Progenitor cell of endocrine pancreas (in vitro differentiated cells): ENCODE data around the gene CCDC136. TPM values are rescaled to one million over a fixed set of nuclear protein-coding genes. Genes with fewer than 3 reads are reported as not detected.

Experiments used
- DNase-seq: peaks from one replicate; pipeline ENCODE4 v3.0.0; 2021; ENCODE audit warnings: low spot score; ENCODE audit not compliant: unreplicated experiment
- H3K27ac Mint-ChIP-seq: 2 replicates; pipeline ENCODE4 v1.8.0; 2021; ENCODE audit warnings: mild to moderate bottlenecking, moderate library complexity, mixed read lengths
- H3K27me3 Mint-ChIP-seq: 2 replicates; pipeline ENCODE4 v1.8.0; 2021; ENCODE audit warnings: mixed read lengths
- H3K36me3 Mint-ChIP-seq: 2 replicates; pipeline ENCODE4 v1.8.0; 2022; ENCODE audit warnings: mixed read lengths; ENCODE audit not compliant: insufficient read depth
- H3K4me1 Mint-ChIP-seq: 2 replicates; pipeline ENCODE4 v1.8.0; 2021; ENCODE audit warnings: low read depth, mixed read lengths
- H3K4me3 Mint-ChIP-seq: 2 replicates; pipeline ENCODE4 v1.8.0; 2021; ENCODE audit warnings: low read depth, mild to moderate bottlenecking, moderate library complexity, mixed read lengths
- H3K9me3 Mint-ChIP-seq: 2 replicates; pipeline ENCODE4 v1.8.0; 2021; ENCODE audit warnings: low read depth, mixed read lengths
- total RNA-seq: library from RNA; stranded (reverse); gene quantifications from 2 replicates; pipeline ENCODE4 v1.2.1, GENCODE V29; 2021
- TF ChIP-seq, protein P1 (sequence below): fragments of 200-600 bp; sonication (generic); IDR thresholded peaks from one replicate; pipeline ENCODE4 v1.5.0; 2021; ENCODE audit warnings: antibody characterized with exemption, mild to moderate bottlenecking; ENCODE audit not compliant: unreplicated experiment

Gene CCDC136
- total RNA-seq, 1 donor from 2014 or later: 74.2 TPM

DNA sequence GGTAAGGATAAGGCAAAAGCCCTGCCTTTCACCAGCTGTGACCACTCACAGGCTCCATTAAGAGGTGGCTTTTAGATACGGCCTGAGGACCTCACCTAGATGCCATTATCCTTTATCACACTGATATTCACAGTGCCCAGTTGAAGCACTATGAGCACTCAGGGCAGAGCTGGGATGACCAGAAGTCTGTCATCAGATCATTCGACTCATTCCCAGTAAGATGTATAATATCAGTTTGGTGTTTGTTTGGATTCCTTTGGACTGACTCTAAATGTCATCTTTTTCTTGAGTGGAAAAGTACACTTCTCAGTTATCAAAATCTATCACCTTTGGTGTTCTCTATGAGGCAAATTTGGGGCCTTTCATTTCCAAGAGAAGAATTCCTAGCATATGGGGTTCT lies 18.7 kb downstream of the CCDC136 start:
- DNase-seq: no peak
- H3K27ac Mint-ChIP-seq: no peak overlapping the region
- no peaks in the 10 kb centered on the region for H3K27me3 Mint-ChIP-seq
- H3K9me3 Mint-ChIP-seq: no peaks in the 10 kb centered on the region
- peaks cover 3% of the 10 kb centered on the region for H3K4me1 Mint-ChIP-seq
- TF ChIP-seq, protein P1, sequence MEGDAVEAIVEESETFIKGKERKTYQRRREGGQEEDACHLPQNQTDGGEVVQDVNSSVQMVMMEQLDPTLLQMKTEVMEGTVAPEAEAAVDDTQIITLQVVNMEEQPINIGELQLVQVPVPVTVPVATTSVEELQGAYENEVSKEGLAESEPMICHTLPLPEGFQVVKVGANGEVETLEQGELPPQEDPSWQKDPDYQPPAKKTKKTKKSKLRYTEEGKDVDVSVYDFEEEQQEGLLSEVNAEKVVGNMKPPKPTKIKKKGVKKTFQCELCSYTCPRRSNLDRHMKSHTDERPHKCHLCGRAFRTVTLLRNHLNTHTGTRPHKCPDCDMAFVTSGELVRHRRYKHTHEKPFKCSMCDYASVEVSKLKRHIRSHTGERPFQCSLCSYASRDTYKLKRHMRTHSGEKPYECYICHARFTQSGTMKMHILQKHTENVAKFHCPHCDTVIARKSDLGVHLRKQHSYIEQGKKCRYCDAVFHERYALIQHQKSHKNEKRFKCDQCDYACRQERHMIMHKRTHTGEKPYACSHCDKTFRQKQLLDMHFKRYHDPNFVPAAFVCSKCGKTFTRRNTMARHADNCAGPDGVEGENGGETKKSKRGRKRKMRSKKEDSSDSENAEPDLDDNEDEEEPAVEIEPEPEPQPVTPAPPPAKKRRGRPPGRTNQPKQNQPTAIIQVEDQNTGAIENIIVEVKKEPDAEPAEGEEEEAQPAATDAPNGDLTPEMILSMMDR: no peak
- peaks cover 17% of the 10 kb centered on the region for H3K36me3 Mint-ChIP-seq
- no peak overlapping the region for H3K4me3 Mint-ChIP-seq

DNA sequence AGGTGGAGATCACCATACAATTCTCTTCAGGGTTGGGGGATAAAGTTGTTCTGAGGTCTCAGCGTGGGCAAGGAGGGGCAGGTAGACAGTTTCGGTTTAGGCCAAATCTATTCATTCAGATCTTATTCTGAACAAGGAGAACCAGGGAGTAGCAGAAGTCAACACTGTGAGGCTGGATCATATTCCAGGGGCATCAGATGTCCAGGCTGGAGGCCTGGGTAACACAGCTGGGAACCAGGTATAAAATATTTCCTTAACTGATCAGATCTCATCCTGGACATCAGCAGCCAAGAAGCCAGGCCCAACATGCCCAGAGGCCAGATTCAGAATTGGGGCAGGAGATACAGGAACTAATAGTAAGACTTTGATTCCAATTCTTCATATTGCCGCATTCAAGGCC lies 19.2 kb downstream of the CCDC136 start:
- no peaks in the 10 kb centered on the region for H3K9me3 Mint-ChIP-seq
- peaks cover 3% of the 10 kb centered on the region for H3K4me1 Mint-ChIP-seq
- no peak for DNase-seq
- H3K27me3 Mint-ChIP-seq: no peaks in the 10 kb centered on the region
- TF ChIP-seq, protein P1: no peak
- H3K4me3 Mint-ChIP-seq: no peak overlapping the region
- H3K36me3 Mint-ChIP-seq: peaks cover 17% of the 10 kb centered on the region
- no peak overlapping the region for H3K27ac Mint-ChIP-seq

DNA sequence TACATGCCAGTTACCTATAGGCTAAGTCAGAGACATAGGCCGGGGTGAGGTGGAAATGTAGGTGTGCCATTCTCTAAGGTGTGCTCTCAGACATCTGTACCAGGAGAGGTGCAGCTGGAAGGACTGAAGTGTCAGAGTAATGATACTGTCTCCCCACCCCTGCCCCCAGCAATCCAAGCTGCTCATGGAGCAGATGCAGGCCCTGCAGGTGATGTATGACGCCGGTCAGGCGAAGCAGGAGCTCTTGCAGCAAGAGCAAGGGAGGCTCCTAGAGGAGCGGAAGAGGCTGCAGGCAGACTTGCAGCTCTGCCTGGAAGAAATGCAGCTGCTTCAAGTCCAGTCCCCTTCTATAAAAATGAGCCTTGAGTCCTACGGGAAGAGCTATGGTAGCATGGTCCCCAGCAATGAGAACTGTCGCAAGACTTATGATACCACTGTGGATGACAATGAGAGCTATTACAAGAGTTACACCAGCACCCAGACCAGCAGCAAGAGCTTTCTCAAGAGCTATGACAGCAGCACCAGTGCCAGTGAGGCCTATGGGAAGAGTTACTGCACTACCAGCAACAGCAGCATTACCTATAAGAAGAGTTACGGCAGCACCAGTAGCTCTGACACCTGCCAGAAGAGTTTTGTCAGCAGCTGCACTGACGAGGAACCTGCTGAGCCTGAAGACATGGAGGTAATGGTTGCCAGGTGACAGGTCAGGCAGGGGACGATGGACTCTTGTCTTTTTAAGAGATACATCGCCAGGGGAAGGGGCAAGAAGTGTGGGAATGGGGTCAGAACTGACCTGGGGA lies 20.1 kb downstream of the CCDC136 start:
- no peak for DNase-seq
- H3K4me3 Mint-ChIP-seq: no peak overlapping the region
- H3K9me3 Mint-ChIP-seq: no peaks in the 10 kb centered on the region
- TF ChIP-seq, protein P1: no peak
- peaks cover 10% of the 10 kb centered on the region for H3K36me3 Mint-ChIP-seq
- H3K27ac Mint-ChIP-seq: no peak overlapping the region
- H3K27me3 Mint-ChIP-seq: no peaks in the 10 kb centered on the region
- H3K4me1 Mint-ChIP-seq: peaks cover 3% of the 10 kb centered on the region

DNA sequence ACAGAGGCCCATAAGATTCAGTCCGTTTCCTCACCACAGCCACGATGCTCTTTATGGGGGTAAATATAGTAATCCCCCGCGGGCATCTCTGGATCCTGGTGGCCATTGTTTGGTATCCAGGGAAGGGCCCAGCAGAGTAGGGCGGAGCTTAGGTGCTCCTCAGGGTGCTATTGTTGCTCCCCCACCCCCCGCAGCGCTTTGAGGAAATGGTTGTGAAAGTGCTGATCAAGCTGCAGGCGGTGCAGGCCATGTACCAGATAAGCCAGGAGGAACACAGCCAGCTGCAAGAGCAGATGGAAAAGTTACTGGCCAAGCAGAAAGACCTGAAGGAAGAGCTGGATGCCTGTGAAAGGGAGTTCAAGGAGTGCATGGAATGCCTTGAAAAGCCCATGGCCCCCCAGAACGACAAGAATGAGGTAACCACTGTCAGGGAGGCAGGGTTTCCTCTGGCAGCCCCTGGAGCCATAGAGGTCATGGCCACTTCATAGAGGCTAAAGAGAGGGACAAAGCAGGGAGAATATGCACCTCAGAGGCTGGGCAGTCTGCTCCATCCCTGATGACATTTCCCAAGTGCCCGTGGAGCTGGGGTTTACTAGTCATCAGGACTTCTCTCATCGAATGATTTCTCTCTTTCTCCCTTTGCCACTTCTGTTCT lies 20.9 kb downstream of the CCDC136 start:
- DNase-seq: no peak
- H3K36me3 Mint-ChIP-seq: peaks cover 9% of the 10 kb centered on the region
- H3K27ac Mint-ChIP-seq: no peak overlapping the region
- no peaks in the 10 kb centered on the region for H3K27me3 Mint-ChIP-seq
- H3K4me1 Mint-ChIP-seq: peaks cover 3% of the 10 kb centered on the region
- H3K4me3 Mint-ChIP-seq: no peak overlapping the region
- TF ChIP-seq, protein P1: no peak
- no peaks in the 10 kb centered on the region for H3K9me3 Mint-ChIP-seq

DNA sequence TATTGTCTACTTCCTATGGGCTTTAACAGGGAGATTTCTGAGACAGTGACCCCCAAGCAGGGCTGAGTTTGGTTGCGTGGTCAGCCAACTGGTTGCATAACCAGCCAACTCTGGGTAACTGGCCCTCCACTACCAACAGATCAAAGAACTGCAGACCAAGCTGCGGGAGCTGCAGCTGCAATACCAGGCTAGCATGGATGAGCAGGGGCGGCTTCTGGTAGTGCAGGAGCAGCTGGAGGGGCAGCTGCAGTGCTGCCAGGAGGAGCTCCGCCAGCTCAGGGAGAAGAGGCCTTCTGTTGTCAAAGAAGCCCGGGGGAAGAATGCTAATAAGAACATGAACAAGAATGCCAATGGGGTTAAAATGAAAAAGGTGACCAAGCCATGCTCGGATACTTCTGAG lies 22.7 kb downstream of the CCDC136 start:
- Mint-ChIP-seq H3K27me3 (no peaks in the 10 kb centered on the region), H3K9me3 (no peaks in the 10 kb centered on the region), H3K36me3 (peaks cover 8% of the 10 kb centered on the region), H3K27ac (peak overlapping the region; percentile 47), H3K4me3 (no peak overlapping the region), H3K4me1 (peaks cover 3% of the 10 kb centered on the region)
- no peak for DNase-seq
- TF ChIP-seq, protein P1: no peak
